Measurements from ENCODE around the gene HSPA12B.
"Not testable (repeated sequence)": the region's sequence is repeated elsewhere in the genome, so short reads cannot be mapped to it uniquely, and the experiment has no call there.

The HSPA12B gene

GRCh38 chr20:3787324-3788014 lies 55.0 kb downstream of the HSPA12B start:
- DNase-seq (ENCODE audit: low read depth), result no peak

- no peak for DNase-seq (ENCODE audit: low read depth)
Observed at GRCh38 chr20:3788685-3789155, 56.2 kb downstream of the HSPA12B start.

GRCh38 chr20:3789201-3789600 lies 56.7 kb downstream of the HSPA12B start:
- DNase-seq (ENCODE audit: low read depth), result not testable (repeated sequence)

- not testable (repeated sequence) for DNase-seq (ENCODE audit: low read depth)
Observed at GRCh38 chr20:3794168-3794567, 61.7 kb downstream of the HSPA12B start.

GRCh38 chr20:3794701-3795420 lies 62.4 kb downstream of the HSPA12B start:
- no peak for DNase-seq (ENCODE audit: low read depth)

GRCh38 chr20:3795511-3796468 lies 63.3 kb downstream of the HSPA12B start, which contains the start of gene CDC25B:
CDC25B (plus strand) TSS chr20:3796310; CDS start chr20:3796532, 222 bp downstream.
- peak; percentile 87 for DNase-seq (ENCODE audit: low read depth)

- DNase-seq (ENCODE audit: low read depth), result no peak
Observed at GRCh38 chr20:3796477-3797225, 64.2 kb downstream of the HSPA12B start.

- no peak for DNase-seq (ENCODE audit: low read depth)
Observed at GRCh38 chr20:3797226-3797545, 64.7 kb downstream of the HSPA12B start.

- DNase-seq (ENCODE audit: low read depth), result peak; percentile 63
Observed at GRCh38 chr20:3797592-3798372, 65.3 kb downstream of the HSPA12B start.

- no peak for DNase-seq (ENCODE audit: low read depth)
Observed at GRCh38 chr20:3798373-3798768, 65.9 kb downstream of the HSPA12B start.

- DNase-seq (ENCODE audit: low read depth), result no peak
Observed at GRCh38 chr20:3798908-3799248, 66.4 kb downstream of the HSPA12B start.

- no peak for DNase-seq (ENCODE audit: low read depth)
Observed at GRCh38 chr20:3800256-3800877, 67.9 kb downstream of the HSPA12B start.

GRCh38 chr20:3800878-3801260 lies 68.4 kb downstream of the HSPA12B start:
- no peak for DNase-seq (ENCODE audit: low read depth)

- no peak for DNase-seq (ENCODE audit: low read depth)
Observed at GRCh38 chr20:3801299-3801698, 68.8 kb downstream of the HSPA12B start.

GRCh38 chr20:3801846-3802245 lies 69.4 kb downstream of the HSPA12B start:
- DNase-seq (ENCODE audit: low read depth), result no peak
